Measurements from ENCODE around the gene MAGIX.

MAGIX gene

DNA sequence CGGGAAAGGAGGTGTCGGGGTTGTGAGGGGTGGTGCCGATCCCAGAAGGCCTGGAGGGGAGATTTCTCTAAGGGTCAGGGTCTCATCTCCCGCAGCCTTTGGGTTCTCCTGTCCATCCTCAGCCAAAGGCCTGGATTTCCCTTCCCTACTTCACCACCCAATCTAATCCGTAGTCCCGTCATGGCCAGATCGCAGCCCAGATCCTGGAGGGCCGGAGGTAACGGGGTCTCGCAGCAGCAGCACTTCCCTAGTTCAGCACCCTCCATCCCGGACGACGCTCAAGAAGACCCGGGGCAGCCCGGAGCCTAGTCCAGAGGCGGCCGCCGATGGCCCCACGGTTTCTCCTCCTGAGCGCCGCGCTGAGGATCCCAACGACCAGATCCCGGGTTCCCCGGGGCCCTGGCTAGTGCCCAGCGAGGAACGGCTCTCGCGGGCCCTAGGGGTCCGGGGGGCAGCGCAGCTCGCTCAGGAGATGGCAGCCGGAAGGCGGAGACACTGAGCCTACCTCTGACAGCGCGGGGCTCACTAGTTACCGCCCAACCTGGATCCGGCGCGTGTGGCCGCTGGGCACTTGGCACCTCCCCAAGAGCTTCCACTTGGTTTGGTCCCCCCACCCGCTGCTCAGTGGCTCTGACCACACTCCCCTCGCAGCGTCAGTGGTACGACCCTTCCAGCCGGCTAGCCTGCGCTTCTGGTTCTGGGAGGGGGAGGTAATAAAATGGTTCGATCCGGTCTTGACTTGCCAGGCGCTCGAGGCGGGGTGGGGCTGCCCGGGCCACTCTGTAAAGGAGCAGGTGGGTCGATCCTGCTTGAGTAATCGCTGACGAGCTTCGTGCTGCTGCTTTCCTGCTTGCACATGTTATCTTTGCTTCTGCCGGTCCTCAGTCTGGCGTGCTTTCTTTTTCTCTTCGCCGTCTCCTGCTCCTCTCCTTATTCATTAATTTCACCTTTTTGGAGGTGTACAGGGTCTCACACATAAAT is 3.6 kb downstream of the MAGIX start (continued):
- TF ChIP-seq ZNF792 (tag by site-specific recombination; IDR thresholded peaks at IDR 0.05) (peak; percentile 49; the same call in 1 of the 2 replicates), ZNF341 (tag by site-specific recombination; IDR thresholded peaks at IDR 0.05; ENCODE audit: low read depth) (peak; percentile 98), ZNF473 (tag by site-specific recombination; IDR thresholded peaks at IDR 0.05) (no peak), ZNF596 (tag by site-specific recombination; IDR thresholded peaks at IDR 0.05) (no peak), ZNF626 (tag by site-specific recombination; IDR thresholded peaks at IDR 0.05) (no peak), ZNF433 (tag by site-specific recombination; IDR thresholded peaks at IDR 0.05; ENCODE audit: low read depth) (no peak), ZNF621 (tag by site-specific recombination; IDR thresholded peaks at IDR 0.05) (no peak), KLF9 (tag by site-specific recombination; IDR thresholded peaks at IDR 0.05; ENCODE audit: low read depth) (peak; percentile 60; the same call in 1 of the 2 replicates), SP7 (tag by site-specific recombination; IDR thresholded peaks at IDR 0.05) (peak; percentile 85; the same call in 1 of the 2 replicates), HOXC10 (CRISPR knock-in tag; IDR thresholded peaks at IDR 0.05) (no peak), ZNF132 (tag by site-specific recombination; IDR thresholded peaks at IDR 0.05; ENCODE audit: borderline replicate concordance) (no peak), ZNF24 (tag by site-specific recombination; IDR thresholded peaks at IDR 0.05) (peak; percentile 55; the same call in 1 of the 2 replicates), ZNF670 (tag by site-specific recombination; IDR thresholded peaks at IDR 0.05; ENCODE audit: low read depth) (no peak), SP3 (tag by site-specific recombination; IDR thresholded peaks at IDR 0.05) (peak; percentile 75), ZNF157 (tag by site-specific recombination; IDR thresholded peaks at IDR 0.05) (no peak), ZNF791 (tag by site-specific recombination; IDR thresholded peaks at IDR 0.05) (no peak), ZBTB17 (tag by site-specific recombination; IDR thresholded peaks at IDR 0.05) (peak; percentile 94), ZNF571 (tag by site-specific recombination; IDR thresholded peaks at IDR 0.05) (no peak)
- TF ChIP-seq, protein P1, sequence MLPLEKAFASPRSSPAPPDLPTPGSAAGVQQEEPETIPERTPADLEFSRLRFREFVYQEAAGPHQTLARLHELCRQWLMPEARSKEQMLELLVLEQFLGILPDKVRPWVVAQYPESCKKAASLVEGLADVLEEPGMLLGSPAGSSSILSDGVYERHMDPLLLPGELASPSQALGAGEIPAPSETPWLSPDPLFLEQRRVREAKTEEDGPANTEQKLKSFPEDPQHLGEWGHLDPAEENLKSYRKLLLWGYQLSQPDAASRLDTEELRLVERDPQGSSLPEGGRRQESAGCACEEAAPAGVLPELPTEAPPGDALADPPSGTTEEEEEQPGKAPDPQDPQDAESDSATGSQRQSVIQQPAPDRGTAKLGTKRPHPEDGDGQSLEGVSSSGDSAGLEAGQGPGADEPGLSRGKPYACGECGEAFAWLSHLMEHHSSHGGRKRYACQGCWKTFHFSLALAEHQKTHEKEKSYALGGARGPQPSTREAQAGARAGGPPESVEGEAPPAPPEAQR (tag by site-specific recombination; IDR thresholded peaks at IDR 0.05), result no peak
- TF ChIP-seq, protein P2, sequence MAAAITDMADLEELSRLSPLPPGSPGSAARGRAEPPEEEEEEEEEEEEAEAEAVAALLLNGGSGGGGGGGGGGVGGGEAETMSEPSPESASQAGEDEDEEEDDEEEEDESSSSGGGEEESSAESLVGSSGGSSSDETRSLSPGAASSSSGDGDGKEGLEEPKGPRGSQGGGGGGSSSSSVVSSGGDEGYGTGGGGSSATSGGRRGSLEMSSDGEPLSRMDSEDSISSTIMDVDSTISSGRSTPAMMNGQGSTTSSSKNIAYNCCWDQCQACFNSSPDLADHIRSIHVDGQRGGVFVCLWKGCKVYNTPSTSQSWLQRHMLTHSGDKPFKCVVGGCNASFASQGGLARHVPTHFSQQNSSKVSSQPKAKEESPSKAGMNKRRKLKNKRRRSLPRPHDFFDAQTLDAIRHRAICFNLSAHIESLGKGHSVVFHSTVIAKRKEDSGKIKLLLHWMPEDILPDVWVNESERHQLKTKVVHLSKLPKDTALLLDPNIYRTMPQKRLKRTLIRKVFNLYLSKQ (tag by site-specific recombination; IDR thresholded peaks at IDR 0.05; ENCODE audit: borderline replicate concordance), result no peak
- TF ChIP-seq, protein P3, sequence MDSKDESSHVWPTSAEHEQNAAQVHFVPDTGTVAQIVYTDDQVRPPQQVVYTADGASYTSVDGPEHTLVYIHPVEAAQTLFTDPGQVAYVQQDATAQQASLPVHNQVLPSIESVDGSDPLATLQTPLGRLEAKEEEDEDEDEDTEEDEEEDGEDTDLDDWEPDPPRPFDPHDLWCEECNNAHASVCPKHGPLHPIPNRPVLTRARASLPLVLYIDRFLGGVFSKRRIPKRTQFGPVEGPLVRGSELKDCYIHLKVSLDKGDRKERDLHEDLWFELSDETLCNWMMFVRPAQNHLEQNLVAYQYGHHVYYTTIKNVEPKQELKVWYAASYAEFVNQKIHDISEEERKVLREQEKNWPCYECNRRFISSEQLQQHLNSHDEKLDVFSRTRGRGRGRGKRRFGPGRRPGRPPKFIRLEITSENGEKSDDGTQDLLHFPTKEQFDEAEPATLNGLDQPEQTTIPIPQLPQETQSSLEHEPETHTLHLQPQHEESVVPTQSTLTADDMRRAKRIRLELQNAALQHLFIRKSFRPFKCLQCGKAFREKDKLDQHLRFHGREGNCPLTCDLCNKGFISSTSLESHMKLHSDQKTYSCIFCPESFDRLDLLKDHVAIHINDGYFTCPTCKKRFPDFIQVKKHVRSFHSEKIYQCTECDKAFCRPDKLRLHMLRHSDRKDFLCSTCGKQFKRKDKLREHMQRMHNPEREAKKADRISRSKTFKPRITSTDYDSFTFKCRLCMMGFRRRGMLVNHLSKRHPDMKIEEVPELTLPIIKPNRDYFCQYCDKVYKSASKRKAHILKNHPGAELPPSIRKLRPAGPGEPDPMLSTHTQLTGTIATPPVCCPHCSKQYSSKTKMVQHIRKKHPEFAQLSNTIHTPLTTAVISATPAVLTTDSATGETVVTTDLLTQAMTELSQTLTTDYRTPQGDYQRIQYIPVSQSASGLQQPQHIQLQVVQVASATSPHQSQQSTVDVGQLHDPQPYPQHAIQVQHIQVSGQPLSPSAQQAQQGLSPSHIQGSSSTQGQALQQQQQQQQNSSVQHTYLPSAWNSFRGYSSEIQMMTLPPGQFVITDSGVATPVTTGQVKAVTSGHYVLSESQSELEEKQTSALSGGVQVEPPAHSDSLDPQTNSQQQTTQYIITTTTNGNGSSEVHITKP (tag by site-specific recombination; IDR thresholded peaks at IDR 0.05), result peak; percentile 100
- TF ChIP-seq, protein P4, sequence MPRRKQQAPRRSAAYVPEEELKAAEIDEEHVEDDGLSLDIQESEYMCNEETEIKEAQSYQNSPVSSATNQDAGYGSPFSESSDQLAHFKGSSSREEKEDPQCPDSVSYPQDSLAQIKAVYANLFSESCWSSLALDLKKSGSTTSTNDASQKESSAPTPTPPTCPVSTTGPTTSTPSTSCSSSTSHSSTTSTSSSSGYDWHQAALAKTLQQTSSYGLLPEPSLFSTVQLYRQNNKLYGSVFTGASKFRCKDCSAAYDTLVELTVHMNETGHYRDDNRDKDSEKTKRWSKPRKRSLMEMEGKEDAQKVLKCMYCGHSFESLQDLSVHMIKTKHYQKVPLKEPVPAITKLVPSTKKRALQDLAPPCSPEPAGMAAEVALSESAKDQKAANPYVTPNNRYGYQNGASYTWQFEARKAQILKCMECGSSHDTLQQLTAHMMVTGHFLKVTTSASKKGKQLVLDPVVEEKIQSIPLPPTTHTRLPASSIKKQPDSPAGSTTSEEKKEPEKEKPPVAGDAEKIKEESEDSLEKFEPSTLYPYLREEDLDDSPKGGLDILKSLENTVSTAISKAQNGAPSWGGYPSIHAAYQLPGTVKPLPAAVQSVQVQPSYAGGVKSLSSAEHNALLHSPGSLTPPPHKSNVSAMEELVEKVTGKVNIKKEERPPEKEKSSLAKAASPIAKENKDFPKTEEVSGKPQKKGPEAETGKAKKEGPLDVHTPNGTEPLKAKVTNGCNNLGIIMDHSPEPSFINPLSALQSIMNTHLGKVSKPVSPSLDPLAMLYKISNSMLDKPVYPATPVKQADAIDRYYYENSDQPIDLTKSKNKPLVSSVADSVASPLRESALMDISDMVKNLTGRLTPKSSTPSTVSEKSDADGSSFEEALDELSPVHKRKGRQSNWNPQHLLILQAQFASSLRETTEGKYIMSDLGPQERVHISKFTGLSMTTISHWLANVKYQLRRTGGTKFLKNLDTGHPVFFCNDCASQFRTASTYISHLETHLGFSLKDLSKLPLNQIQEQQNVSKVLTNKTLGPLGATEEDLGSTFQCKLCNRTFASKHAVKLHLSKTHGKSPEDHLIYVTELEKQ (tag by site-specific recombination; IDR thresholded peaks at IDR 0.05; ENCODE audit: borderline replicate concordance), result no peak
- TF ChIP-seq, protein P5, sequence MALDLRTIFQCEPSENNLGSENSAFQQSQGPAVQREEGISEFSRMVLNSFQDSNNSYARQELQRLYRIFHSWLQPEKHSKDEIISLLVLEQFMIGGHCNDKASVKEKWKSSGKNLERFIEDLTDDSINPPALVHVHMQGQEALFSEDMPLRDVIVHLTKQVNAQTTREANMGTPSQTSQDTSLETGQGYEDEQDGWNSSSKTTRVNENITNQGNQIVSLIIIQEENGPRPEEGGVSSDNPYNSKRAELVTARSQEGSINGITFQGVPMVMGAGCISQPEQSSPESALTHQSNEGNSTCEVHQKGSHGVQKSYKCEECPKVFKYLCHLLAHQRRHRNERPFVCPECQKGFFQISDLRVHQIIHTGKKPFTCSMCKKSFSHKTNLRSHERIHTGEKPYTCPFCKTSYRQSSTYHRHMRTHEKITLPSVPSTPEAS (tag by site-specific recombination; IDR thresholded peaks at IDR 0.05), result no peak
- TF ChIP-seq, protein P6, sequence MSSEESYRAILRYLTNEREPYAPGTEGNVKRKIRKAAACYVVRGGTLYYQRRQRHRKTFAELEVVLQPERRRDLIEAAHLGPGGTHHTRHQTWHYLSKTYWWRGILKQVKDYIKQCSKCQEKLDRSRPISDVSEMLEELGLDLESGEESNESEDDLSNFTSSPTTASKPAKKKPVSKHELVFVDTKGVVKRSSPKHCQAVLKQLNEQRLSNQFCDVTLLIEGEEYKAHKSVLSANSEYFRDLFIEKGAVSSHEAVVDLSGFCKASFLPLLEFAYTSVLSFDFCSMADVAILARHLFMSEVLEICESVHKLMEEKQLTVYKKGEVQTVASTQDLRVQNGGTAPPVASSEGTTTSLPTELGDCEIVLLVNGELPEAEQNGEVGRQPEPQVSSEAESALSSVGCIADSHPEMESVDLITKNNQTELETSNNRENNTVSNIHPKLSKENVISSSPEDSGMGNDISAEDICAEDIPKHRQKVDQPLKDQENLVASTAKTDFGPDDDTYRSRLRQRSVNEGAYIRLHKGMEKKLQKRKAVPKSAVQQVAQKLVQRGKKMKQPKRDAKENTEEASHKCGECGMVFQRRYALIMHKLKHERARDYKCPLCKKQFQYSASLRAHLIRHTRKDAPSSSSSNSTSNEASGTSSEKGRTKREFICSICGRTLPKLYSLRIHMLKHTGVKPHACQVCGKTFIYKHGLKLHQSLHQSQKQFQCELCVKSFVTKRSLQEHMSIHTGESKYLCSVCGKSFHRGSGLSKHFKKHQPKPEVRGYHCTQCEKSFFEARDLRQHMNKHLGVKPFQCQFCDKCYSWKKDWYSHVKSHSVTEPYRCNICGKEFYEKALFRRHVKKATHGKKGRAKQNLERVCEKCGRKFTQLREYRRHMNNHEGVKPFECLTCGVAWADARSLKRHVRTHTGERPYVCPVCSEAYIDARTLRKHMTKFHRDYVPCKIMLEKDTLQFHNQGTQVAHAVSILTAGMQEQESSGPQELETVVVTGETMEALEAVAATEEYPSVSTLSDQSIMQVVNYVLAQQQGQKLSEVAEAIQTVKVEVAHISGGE (tag by site-specific recombination; conservative IDR thresholded peaks at IDR 0.05; ENCODE audit: low read depth), result peak; percentile 60

All from HEK293 (cell line).